Colon (tissue), 2 donors: ENCODE data around the gene TPRA1.
"Not testable (repeated sequence)": the region's sequence is repeated elsewhere in the genome, so short reads cannot be mapped to it uniquely, and the experiment has no call there.

ENCODE experiments used
- FAIRE-seq: peaks from 2 replicates; lab custom pipeline; 2012; peaks lifted over from hg19 to GRCh38; lab: Jason Lieb, UNC
- donor health status: control.
- donor health status: control.

Gene TPRA1

GRCh38 chr3:127536830-127537812 lies 53.4 kb downstream of the TPRA1 start:
- FAIRE-seq: no peak

- no peak for FAIRE-seq
Observed at GRCh38 chr3:127535901-127536829, 54.4 kb downstream of the TPRA1 start.

- FAIRE-seq: no peak
Observed at GRCh38 chr3:127535106-127535785, 55.3 kb downstream of the TPRA1 start.

- no peak for FAIRE-seq
Observed at GRCh38 chr3:127534564-127534963, 56.0 kb downstream of the TPRA1 start.

- no peak for FAIRE-seq
Observed at GRCh38 chr3:127534161-127534451, 56.4 kb downstream of the TPRA1 start.

- FAIRE-seq: no peak
Observed at GRCh38 chr3:127532561-127533203, 57.9 kb downstream of the TPRA1 start.

GRCh38 chr3:127531821-127532220 lies 58.7 kb downstream of the TPRA1 start:
- no peak for FAIRE-seq

GRCh38 chr3:127530863-127531262 lies 59.7 kb downstream of the TPRA1 start:
- not testable (repeated sequence) for FAIRE-seq

GRCh38 chr3:127529346-127530188 lies 61.0 kb downstream of the TPRA1 start:
- FAIRE-seq: no peak

- no peak for FAIRE-seq
Observed at GRCh38 chr3:127525373-127525772, 65.2 kb downstream of the TPRA1 start.

GRCh38 chr3:127524296-127524896 lies 66.1 kb downstream of the TPRA1 start:
- no peak for FAIRE-seq
